GM10266 (cell line): ENCODE results near the gene EGFR.

Experiments
- DNase-seq: peaks from one replicate; pipeline ENCODE4 v3.0.0; 2012; ENCODE audit errors: extremely low spot score
- CTCF ChIP-seq: IDR thresholded peaks from 2 replicates; pipeline ENCODE4 v1.5.1; 2012; ENCODE audit warnings: mild to moderate bottlenecking, low read depth; ENCODE audit not compliant: control insufficient read depth, insufficient read depth; ENCODE audit errors: missing control alignments

EGFR gene

GRCh38 chr7:55251313-55251712, 232.5 kb downstream of the EGFR start:
- no peak for TF ChIP-seq CTCF
- no peak for DNase-seq

GRCh38 chr7:55251911-55252310, 233.1 kb downstream of the EGFR start:
- no peak for TF ChIP-seq CTCF
- no peak for DNase-seq

- TF ChIP-seq CTCF, result no peak
These were observed 233.6 kb downstream of the EGFR start for GRCh38 chr7:55252386-55252785.

GRCh38 chr7:55253188-55253587, 234.4 kb downstream of the EGFR start:
- DNase-seq, result no peak
- no peak for TF ChIP-seq CTCF

More at GRCh38 chr7:55252386-55252785, 233.6 kb downstream of the EGFR start:
- no peak for DNase-seq

- DNase-seq, result no peak
- TF ChIP-seq CTCF, result no peak
These were observed 235.4 kb downstream of the EGFR start for GRCh38 chr7:55254242-55254595.

- peak; percentile 88 for DNase-seq
- TF ChIP-seq CTCF, result peak; percentile 89
These were observed 236.0 kb downstream of the EGFR start for GRCh38 chr7:55254596-55255495.
